Rectal smooth muscle tissue (tissue), 1 donor: ENCODE data around the gene TMEM94.
A peak's percentile ranks its signal among the peaks of the same experiment; 100 is the strongest.
"Not testable (repeated sequence)": the region's sequence is repeated elsewhere in the genome, so short reads cannot be mapped to it uniquely, and the experiment has no call there.

Source experiments
- H3K27ac ChIP-seq: one replicate; pipeline ENCODE4 v1.7.0; 2013; ENCODE audit warnings: low read depth, low read length, inconsistent platforms
- H3K27me3 ChIP-seq: one replicate; pipeline ENCODE4 v1.7.0; 2013; ENCODE audit warnings: low read length; ENCODE audit not compliant: control insufficient read depth, insufficient read depth
- H3K36me3 ChIP-seq: one replicate; pipeline ENCODE4 v1.7.0; 2013; ENCODE audit warnings: low read length; ENCODE audit not compliant: control insufficient read depth, insufficient read depth
- H3K4me1 ChIP-seq: one replicate; pipeline ENCODE4 v1.7.0; 2013; ENCODE audit warnings: low read length; ENCODE audit not compliant: control insufficient read depth, insufficient read depth
- H3K4me3 ChIP-seq: one replicate; pipeline ENCODE4 v1.7.0; 2013; ENCODE audit warnings: low read length
- H3K9ac ChIP-seq: one replicate; pipeline ENCODE4 v1.7.0; 2013; ENCODE audit warnings: low read length

Gene TMEM94

GRCh38 chr17:75454193-75454592 lies 2.2 kb upstream of the TMEM94 start:
- Histone ChIP-seq H3K27me3 (no peaks in the 10 kb centered on the region), H3K27ac (no peak overlapping the region), H3K9ac (no peak overlapping the region), H3K4me3 (no peak overlapping the region), H3K36me3 (no peaks in the 10 kb centered on the region), H3K4me1 (peaks cover 9% of the 10 kb centered on the region)

- not testable (repeated sequence) for H3K27ac ChIP-seq, H3K27me3 ChIP-seq, H3K36me3 ChIP-seq, H3K9ac ChIP-seq, H3K4me3 ChIP-seq
- peaks cover 10% of the 10 kb centered on the region for H3K4me1 ChIP-seq
These were observed 1.8 kb upstream of the TMEM94 start for GRCh38 chr17:75454672-75455071.

DNA sequence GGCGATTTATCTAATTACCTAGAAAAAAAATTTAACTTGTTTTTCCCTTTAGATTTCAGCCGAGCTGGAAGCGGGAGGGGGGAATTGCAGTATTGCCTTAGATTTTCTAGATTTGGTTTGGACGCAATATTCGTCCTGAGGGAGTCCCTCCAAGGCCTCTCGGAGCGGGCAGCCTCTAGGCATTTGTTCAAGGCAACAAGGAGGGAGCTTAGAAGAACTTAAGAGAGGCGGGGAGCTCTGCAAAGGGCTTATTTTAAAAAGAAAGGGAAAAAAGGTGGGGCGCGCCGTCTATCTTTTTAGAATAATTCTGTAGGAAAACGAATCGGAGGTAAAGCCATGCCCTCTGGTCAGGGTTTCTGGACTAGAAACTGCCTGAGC lies 407 bp upstream of the TMEM94 start:
- Histone ChIP-seq H3K4me1 (peaks cover 14% of the 10 kb centered on the region), H3K36me3 (no peaks in the 10 kb centered on the region), H3K27me3 (no peaks in the 10 kb centered on the region), H3K4me3 (peak overlapping the region; percentile 61), H3K9ac (no peak overlapping the region), H3K27ac (peak overlapping the region; percentile 84)

DNA sequence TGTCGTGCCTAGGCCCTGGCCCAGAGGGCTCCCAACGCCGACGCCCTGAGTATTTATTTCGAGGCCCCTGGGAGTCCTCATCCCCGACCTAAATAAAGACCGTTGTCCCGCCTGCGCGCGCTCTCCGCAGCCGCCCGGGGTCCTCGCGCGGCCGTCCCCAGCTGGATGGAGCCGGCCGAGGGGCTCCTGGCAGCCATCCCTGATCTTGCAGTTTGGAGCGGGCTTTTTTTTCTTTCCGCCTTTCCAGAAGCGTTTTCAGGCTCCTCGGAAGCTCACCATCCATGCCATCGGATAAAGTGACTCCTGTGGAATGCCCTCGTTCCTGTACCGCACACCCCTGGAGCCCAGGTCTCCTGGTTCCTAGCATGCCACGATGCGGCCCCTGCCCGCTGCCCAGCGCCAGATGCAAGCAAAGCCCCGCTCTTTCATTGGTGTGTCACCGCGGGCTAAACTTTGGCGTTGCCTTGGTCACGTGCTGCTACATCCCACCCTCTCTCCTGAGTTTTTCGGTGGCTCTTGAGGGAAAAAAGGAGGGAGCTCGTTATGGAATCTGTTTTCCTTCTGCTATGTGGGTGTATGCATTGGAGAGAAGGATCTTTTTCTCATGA lies 716 bp downstream of the TMEM94 start:
- no peaks in the 10 kb centered on the region for H3K36me3 ChIP-seq
- peak overlapping the region; percentile 99 for H3K9ac ChIP-seq
- peak overlapping the region; percentile 100 for H3K4me3 ChIP-seq
- peaks cover 14% of the 10 kb centered on the region for H3K4me1 ChIP-seq
- H3K27me3 ChIP-seq, result no peaks in the 10 kb centered on the region
- peak overlapping the region; percentile 88 for H3K27ac ChIP-seq

- peaks cover 14% of the 10 kb centered on the region for H3K4me1 ChIP-seq
- H3K27ac ChIP-seq, result no peak overlapping the region
- no peak overlapping the region for H3K9ac ChIP-seq
- no peak overlapping the region for H3K4me3 ChIP-seq
- H3K27me3 ChIP-seq, result no peaks in the 10 kb centered on the region
- no peaks in the 10 kb centered on the region for H3K36me3 ChIP-seq
These were observed 2.8 kb downstream of the TMEM94 start for GRCh38 chr17:75459246-75459589.

- Histone ChIP-seq H3K9ac (no peak overlapping the region), H3K36me3 (no peaks in the 10 kb centered on the region), H3K4me3 (no peak overlapping the region), H3K27me3 (no peaks in the 10 kb centered on the region), H3K27ac (no peak overlapping the region), H3K4me1 (peaks cover 14% of the 10 kb centered on the region)
These were observed 3.3 kb downstream of the TMEM94 start for GRCh38 chr17:75459590-75460267.

DNA sequence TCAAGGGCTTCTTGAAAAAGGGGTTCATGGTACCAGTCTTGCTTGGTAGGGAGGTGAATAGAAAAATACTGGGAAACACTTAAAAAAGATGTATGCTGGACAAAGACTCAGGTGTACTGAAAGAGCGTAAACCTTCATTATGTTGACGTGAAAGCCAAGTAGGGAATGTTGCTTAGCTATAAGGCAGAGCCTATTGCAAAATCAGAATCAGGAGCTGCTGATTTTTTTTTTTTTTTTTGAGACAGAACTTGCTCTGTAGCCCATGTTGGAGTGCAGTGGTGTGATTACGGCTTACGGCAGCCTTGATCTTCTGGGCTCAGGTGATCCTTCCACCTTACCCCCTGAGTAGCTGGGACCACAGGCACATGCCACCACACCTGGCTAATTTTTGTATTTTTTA lies 3.9 kb downstream of the TMEM94 start:
- H3K4me1 ChIP-seq, result peaks cover 14% of the 10 kb centered on the region
- no peak overlapping the region for H3K9ac ChIP-seq
- no peak overlapping the region for H3K27ac ChIP-seq
- H3K36me3 ChIP-seq, result no peaks in the 10 kb centered on the region
- H3K27me3 ChIP-seq, result no peaks in the 10 kb centered on the region
- no peak overlapping the region for H3K4me3 ChIP-seq

DNA sequence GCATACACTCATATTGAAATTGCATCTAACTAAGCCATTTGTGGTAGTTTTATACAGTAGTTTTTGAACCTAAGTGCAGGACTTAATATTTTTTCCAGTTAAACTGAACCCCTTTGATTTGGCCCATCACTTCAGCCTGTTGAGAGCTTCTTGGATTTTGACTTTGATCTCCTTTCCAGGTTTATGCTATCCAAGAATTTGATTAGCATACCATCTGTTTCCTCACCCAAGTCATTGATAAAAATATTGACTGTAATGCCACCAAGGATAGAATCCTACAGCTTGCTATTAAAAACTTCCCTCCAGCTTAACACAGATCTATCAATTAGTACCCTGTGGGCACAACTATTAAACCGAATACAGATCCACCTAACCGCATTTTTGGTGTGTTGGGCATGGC lies 7.2 kb downstream of the TMEM94 start:
- H3K27ac ChIP-seq, result no peak overlapping the region
- no peaks in the 10 kb centered on the region for H3K36me3 ChIP-seq
- H3K4me1 ChIP-seq, result peaks cover 4% of the 10 kb centered on the region
- no peaks in the 10 kb centered on the region for H3K27me3 ChIP-seq
- H3K4me3 ChIP-seq, result no peak overlapping the region
- no peak overlapping the region for H3K9ac ChIP-seq

DNA sequence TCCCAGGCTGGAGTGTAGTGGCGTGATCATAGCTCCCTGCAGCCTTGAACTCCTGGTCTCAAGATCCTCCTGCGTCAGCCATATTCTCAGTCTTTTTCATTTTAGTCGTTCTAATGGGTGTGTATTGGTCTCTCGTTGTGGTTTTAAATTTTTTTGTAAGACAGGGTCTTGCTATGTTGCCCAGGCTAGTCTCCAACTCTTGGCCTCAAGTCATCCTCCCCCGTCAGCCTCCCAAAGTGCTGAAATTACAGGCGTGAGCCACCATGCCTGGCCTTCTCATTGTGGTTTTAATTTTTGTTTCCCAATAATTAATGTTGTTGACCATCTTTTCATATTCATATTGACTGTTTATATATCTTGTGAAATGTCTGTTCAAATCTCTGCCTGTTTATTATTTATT lies 8.6 kb downstream of the TMEM94 start:
- Histone ChIP-seq H3K27me3 (no peaks in the 10 kb centered on the region), H3K36me3 (no peaks in the 10 kb centered on the region), H3K4me1 (no peaks in the 10 kb centered on the region), H3K4me3 (no peak overlapping the region), H3K27ac (no peak overlapping the region), H3K9ac (no peak overlapping the region)

- H3K27ac ChIP-seq, result no peak overlapping the region
These were observed 11.9 kb downstream of the TMEM94 start for GRCh38 chr17:75468291-75468754.

GRCh38 chr17:75468779-75469373 lies 12.4 kb downstream of the TMEM94 start:
- H3K9ac ChIP-seq, result no peak overlapping the region
- no peaks in the 10 kb centered on the region for H3K27me3 ChIP-seq
- no peaks in the 10 kb centered on the region for H3K4me1 ChIP-seq
- H3K27ac ChIP-seq, result no peak overlapping the region
- H3K36me3 ChIP-seq, result peaks cover 4% of the 10 kb centered on the region
- H3K4me3 ChIP-seq, result no peak overlapping the region

More at GRCh38 chr17:75468291-75468754, 11.9 kb downstream of the TMEM94 start:
- peak overlapping the region; percentile 19 for H3K9ac ChIP-seq
- H3K4me1 ChIP-seq, result no peaks in the 10 kb centered on the region
- H3K27me3 ChIP-seq, result no peaks in the 10 kb centered on the region
- peaks cover 4% of the 10 kb centered on the region for H3K36me3 ChIP-seq
- no peak overlapping the region for H3K4me3 ChIP-seq

GRCh38 chr17:75471207-75471606 lies 14.8 kb downstream of the TMEM94 start:
- H3K9ac ChIP-seq, result no peak overlapping the region
- peaks cover 4% of the 10 kb centered on the region for H3K36me3 ChIP-seq
- no peak overlapping the region for H3K27ac ChIP-seq
- no peaks in the 10 kb centered on the region for H3K27me3 ChIP-seq
- peaks cover 10% of the 10 kb centered on the region for H3K4me1 ChIP-seq
- H3K4me3 ChIP-seq, result no peak overlapping the region

DNA sequence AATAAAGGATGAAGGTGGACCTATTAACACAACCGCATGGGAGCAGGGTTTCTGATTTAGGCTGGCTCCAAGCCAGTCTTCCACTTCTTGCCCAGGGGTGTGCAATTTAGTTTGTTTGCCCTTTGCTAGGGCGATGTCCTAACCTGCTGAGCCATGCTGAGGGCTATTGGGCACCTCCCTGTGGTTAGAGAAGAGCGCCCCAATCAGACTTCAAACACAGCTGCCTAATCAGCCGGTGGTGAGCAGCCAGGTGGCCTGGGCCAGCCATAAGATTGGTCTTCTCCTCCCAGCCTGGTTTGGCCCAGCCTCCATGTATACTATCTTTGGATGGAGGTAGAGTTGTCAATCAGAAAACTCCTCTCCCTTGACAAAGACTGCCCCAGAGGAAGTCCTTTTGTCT lies 15.7 kb downstream of the TMEM94 start:
- no peak overlapping the region for H3K27ac ChIP-seq
- H3K4me3 ChIP-seq, result no peak overlapping the region
- H3K27me3 ChIP-seq, result no peaks in the 10 kb centered on the region
- no peak overlapping the region for H3K9ac ChIP-seq
- H3K36me3 ChIP-seq, result peaks cover 4% of the 10 kb centered on the region
- peaks cover 18% of the 10 kb centered on the region for H3K4me1 ChIP-seq
